Spleen (tissue), 11 donors: ENCODE data around the gene MYADM. TPM values are rescaled to one million over a fixed set of nuclear protein-coding genes. Genes with fewer than 3 reads are reported as not detected.

Experiments used
- DNase-seq: peaks from one replicate; pipeline ENCODE4 v3.0.0-alpha.2; 2020
- H3K27ac ChIP-seq, 8 donors: fragments of 200-600 bp; sonication (generic) in 7 of 8; 1 replicate in 4 of 8; 2 replicates in 4 of 8; pipeline versions ENCODE4 v1.5.0 to v1.8.0; 2016 to 2021; ENCODE audit warnings: inconsistent platforms in 4 of 8, mild to moderate bottlenecking in 4 of 8, moderate library complexity in 1 of 8
- H3K27me3 ChIP-seq, 7 donors: fragments of 200-600 bp; sonication (generic) in 6 of 7; replicated peaks in 1 of 7; 1 replicate in 4 of 7; 2 replicates in 3 of 7; pipeline versions ENCODE4 v1.5.0 to v1.8.0; 2016 to 2021; ENCODE audit warnings: inconsistent platforms in 3 of 7, mild to moderate bottlenecking in 1 of 7
- H3K36me3 ChIP-seq, 6 donors: fragments of 200-600 bp; sonication (generic) in 5 of 6; 1 replicate in 4 of 6; 2 replicates in 2 of 6; pipeline versions ENCODE4 v1.5.0 to v1.8.0; 2016 to 2021; ENCODE audit warnings: inconsistent platforms in 2 of 6
- H3K4me1 ChIP-seq, 6 donors: fragments of 200-600 bp; sonication (generic) in 5 of 6; 1 replicate in 3 of 6; 2 replicates in 3 of 6; pipeline versions ENCODE4 v1.5.0 to v1.8.0; 2016 to 2021; ENCODE audit warnings: inconsistent platforms in 3 of 6
- H3K4me3 ChIP-seq, 8 donors: fragments of 200-600 bp; sonication (generic) in 7 of 8; 1 replicate in 4 of 8; 2 replicates in 4 of 8; pipeline versions ENCODE4 v1.5.0 to v1.8.0; 2016 to 2021; ENCODE audit warnings: inconsistent platforms in 4 of 8, mild to moderate bottlenecking in 4 of 8, moderate library complexity in 2 of 8
- H3K9me3 ChIP-seq, 8 donors: fragments of 200-600 bp; sonication (generic) in 7 of 8; 1 replicate in 4 of 8; 2 replicates in 4 of 8; pipeline versions ENCODE4 v1.5.0 to v1.8.0; 2016 to 2021; ENCODE audit warnings: inconsistent platforms in 4 of 8
- POLR2A ChIP-seq, 3 donors: fragments of 450-650 bp; IDR thresholded peaks; one replicate each; pipeline ENCODE4 v1.5.1; 2017; ENCODE audit warnings: antibody characterized with exemption in 3 of 3, mild to moderate bottlenecking in 1 of 3
- POLR2AphosphoS5 ChIP-seq, 3 donors: sonication (generic); formaldehyde crosslinking; IDR thresholded peaks; one replicate each; pipeline ENCODE4 v1.5.1; 2017; ENCODE audit warnings: antibody characterized with exemption in 3 of 3
- WGBS, 5 donors: extraction: QIAGEN DNeasy Blood & Tissue Kit in 3 of 5; methylation state at CpG; one replicate each; pipeline versions ENCODE4 v1.1.5 to v1.1.7; 2013 to 2018; 5-methylcytosine and 5-hydroxymethylcytosine counted together
- intact Hi-C: fragments of 100-400 bp; cut with DNase I; formaldehyde crosslinking; loops from one replicate; pipeline ENCODE4 v1.15.0; 2023; ENCODE audit warnings: low total_unique reads
- polyA plus RNA-seq, 3 donors: library from polyadenylated mRNA; stranded (reverse); fragments of 200-250 nt; gene quantifications; one replicate each; pipeline ENCODE4 v1.2.1, GENCODE V29; 2013
- total RNA-seq, 7 donors: library from RNA; depleted of rRNA in 3 of 7; stranded (reverse); fragments of >200 nt in 3 of 7; fragmentation: NEBNext Ultra II Directional in 4 of 7; extraction: Animal tissue kit (Norgen Biotek cat#: 25700) in 4 of 7; gene quantifications; one replicate each; pipeline versions ENCODE4 v1.1.0 to v1.2.1, GENCODE V29; 2016 to 2021
- TF ChIP-seq, protein P1 (sequence below), 11 experiments: fragments of 200-600 bp in 7 of 11; fragments of 450-650 bp in 4 of 11; sonication (generic) in 4 of 11; IDR thresholded peaks in 8 of 11; conservative IDR thresholded peaks in 3 of 11; 1 replicate in 7 of 11; 2 replicates in 4 of 11; pipeline versions ENCODE4 v1.4.0 to v1.8.0; 2016 to 2021; ENCODE audit warnings: antibody characterized with exemption in 11 of 11, inconsistent platforms in 4 of 11, mild to moderate bottlenecking in 1 of 11
- donor health status: healthy with polysubstance abuse.
- donor health status: DM: no; HTN: no; CAD: no; lungs with moderate emphysema.
- donor health status: DM: no; HTN: no; CAD: no.
- donor health status: Bipolar disorder and iron deficiency.
- donor health status: healthy.
- donor health status: DM: no; HTN: no; CAD: no.
- donor health status: DM: yes; HTN: yes; CAD: no.

The MYADM gene
- total and polyA plus RNA-seq, 10 donors, result 9.1 to 146 (median 50.8) TPM

DNA sequence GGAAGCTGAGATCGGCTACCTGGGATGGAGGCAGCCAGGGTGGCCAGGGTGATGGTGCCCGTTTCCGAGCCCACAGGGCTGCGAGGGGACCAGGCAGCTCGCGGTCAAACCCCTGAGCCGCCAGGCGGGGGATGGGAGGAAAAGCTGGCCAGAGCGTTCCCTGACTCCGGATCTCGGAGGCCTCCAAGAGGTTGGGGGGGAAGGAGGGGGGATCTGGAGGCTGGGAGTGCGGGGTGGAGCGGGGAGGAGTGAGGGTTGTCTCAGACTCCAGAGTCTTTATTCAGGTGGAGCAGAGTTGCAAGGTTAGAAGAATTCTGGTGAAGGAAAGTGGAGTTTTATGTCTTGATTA is 42.5 kb downstream of the MYADM start:
- peaks cover 0 to 33% (median 22%) of the 10 kb centered on the region in 6 donors for H3K4me1 ChIP-seq
- H3K27me3 ChIP-seq, result peaks cover 0 to 99% (median 56%) of the 10 kb centered on the region in 7 donors
- H3K4me3 ChIP-seq, result no peak overlapping the region
- no peaks in the 10 kb centered on the region for H3K36me3 ChIP-seq
- DNase-seq, result no peak
- WGBS, 5 donors, result 0 to 4% (median 2%) methylated on average over 13 of the region's 13 CpGs
- intact Hi-C loops, result no loop called here
- H3K9me3 ChIP-seq, result peaks cover 0 to 4% (median 0%) of the 10 kb centered on the region in 8 donors
- no peak overlapping the region for H3K27ac ChIP-seq
- TF ChIP-seq, protein P1, sequence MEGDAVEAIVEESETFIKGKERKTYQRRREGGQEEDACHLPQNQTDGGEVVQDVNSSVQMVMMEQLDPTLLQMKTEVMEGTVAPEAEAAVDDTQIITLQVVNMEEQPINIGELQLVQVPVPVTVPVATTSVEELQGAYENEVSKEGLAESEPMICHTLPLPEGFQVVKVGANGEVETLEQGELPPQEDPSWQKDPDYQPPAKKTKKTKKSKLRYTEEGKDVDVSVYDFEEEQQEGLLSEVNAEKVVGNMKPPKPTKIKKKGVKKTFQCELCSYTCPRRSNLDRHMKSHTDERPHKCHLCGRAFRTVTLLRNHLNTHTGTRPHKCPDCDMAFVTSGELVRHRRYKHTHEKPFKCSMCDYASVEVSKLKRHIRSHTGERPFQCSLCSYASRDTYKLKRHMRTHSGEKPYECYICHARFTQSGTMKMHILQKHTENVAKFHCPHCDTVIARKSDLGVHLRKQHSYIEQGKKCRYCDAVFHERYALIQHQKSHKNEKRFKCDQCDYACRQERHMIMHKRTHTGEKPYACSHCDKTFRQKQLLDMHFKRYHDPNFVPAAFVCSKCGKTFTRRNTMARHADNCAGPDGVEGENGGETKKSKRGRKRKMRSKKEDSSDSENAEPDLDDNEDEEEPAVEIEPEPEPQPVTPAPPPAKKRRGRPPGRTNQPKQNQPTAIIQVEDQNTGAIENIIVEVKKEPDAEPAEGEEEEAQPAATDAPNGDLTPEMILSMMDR (IDR thresholded peaks at IDR 0.05 in 8 of 11, conservative IDR thresholded peaks at IDR 0.05 in 3 of 11), result no peak
- no peak for TF ChIP-seq POLR2AphosphoS5 (IDR thresholded peaks at IDR 0.05)
- TF ChIP-seq POLR2A (IDR thresholded peaks at IDR 0.05), result no peak

DNA sequence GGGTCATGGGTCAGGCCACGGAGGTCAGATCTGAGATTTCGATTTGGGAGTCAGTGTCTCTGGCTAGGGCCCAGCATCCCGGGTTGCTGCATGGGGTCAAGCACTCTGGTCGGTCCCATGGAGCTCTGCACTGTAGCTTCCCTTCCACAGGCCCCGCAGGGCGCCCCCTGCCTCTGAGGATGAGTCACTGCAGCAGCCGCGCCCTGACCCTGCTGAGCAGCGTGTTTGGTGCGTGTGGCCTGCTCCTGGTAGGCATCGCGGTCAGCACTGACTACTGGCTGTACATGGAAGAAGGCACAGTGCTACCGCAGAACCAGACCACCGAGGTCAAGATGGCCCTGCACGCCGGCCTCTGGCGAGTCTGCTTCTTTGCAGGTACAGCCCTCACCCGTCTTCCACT is 45.0 kb downstream of the MYADM start:
- WGBS, 5 donors, result 63 to 80% (median 71%) methylated on average over 6 to 18 of the region's 18 CpGs
- Histone ChIP-seq H3K36me3 (no peaks in the 10 kb centered on the region), H3K27me3 (peaks cover 0 to 79% (median 40%) of the 10 kb centered on the region in 7 donors), H3K9me3 (no peaks in the 10 kb centered on the region), H3K4me3 (no peak overlapping the region), H3K27ac (no peak overlapping the region), H3K4me1 (peaks cover 0 to 19% (median 12%) of the 10 kb centered on the region in 6 donors)
- intact Hi-C loops, result no loop called here
- no peak for DNase-seq
- TF ChIP-seq, protein P1 (IDR thresholded peaks at IDR 0.05 in 8 of 11, conservative IDR thresholded peaks at IDR 0.05 in 3 of 11), result peak in 2 of 11 experiments; percentile 7 to 13
- TF ChIP-seq POLR2AphosphoS5 (IDR thresholded peaks at IDR 0.05), result no peak

DNA sequence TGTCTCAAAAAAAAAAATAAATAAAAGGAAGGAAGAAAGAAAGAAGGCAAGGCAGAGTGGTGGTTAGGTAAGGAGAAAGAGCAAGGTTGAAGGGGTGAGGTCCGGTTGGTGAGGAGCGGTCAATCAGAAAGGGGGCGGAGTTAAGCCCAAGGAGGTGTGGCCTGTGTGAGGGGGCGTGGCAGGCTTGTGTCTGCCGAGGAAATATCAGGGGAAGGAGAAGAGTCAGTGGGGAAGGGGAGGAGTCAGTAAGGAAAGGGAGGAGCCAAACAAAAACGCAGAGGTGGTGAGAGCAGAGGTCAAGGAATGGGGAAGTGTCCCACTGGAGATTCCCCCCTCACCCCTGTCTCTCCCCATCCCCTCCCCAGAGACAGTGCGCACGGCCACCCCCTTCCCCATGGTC is 47.3 kb downstream of the MYADM start:
- Histone ChIP-seq H3K27me3 (peaks cover 0 to 65% (median 18%) of the 10 kb centered on the region in 7 donors), H3K36me3 (no peaks in the 10 kb centered on the region), H3K4me3 (no peak overlapping the region), H3K27ac (no peak overlapping the region), H3K4me1 (no peaks in the 10 kb centered on the region), H3K9me3 (no peaks in the 10 kb centered on the region)
- TF ChIP-seq POLR2A (IDR thresholded peaks at IDR 0.05), result no peak
- TF ChIP-seq POLR2AphosphoS5 (IDR thresholded peaks at IDR 0.05), result no peak
- TF ChIP-seq, protein P1 (IDR thresholded peaks at IDR 0.05 in 8 of 11, conservative IDR thresholded peaks at IDR 0.05 in 3 of 11), result no peak
- intact Hi-C loops, result no loop called here
- DNase-seq, result no peak
- 49 to 60% (median 57%) methylated on average over 6 to 8 of the region's 8 CpGs for WGBS, 5 donors

DNA sequence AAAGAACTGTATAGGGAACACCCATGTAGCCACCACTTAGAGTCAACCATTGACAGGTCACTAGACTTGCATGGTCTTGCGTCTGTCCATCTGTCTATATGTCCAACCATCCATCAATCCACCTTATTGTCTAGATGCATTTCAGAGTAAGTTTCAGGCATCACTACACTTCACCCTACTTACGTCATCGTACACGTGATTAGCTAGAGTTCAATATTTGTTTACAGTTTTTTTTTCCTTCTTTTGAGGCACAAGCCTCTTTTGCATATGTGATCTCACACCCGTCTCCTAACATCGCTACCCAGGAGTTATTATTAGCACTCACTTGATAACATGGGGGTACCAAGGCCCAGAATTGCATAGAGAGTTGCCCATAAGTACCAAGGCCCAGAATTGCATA is 48.3 kb downstream of the MYADM start:
- no peaks in the 10 kb centered on the region for H3K36me3 ChIP-seq
- no peak overlapping the region for H3K4me3 ChIP-seq
- no peak for DNase-seq
- no peaks in the 10 kb centered on the region for H3K9me3 ChIP-seq
- TF ChIP-seq POLR2A (IDR thresholded peaks at IDR 0.05) (no peak), POLR2AphosphoS5 (IDR thresholded peaks at IDR 0.05) (no peak)
- TF ChIP-seq, protein P1 (IDR thresholded peaks at IDR 0.05 in 8 of 11, conservative IDR thresholded peaks at IDR 0.05 in 3 of 11), result no peak
- H3K4me1 ChIP-seq, result no peaks in the 10 kb centered on the region
- no peak overlapping the region for H3K27ac ChIP-seq
- 68 to 82% (median 77%) methylated on average over 6 of the region's 6 CpGs for WGBS, 5 donors
- intact Hi-C loops, result no loop called here
- H3K27me3 ChIP-seq, result peaks cover 0 to 55% (median 8%) of the 10 kb centered on the region in 7 donors
